Brain pericyte (primary cell): ENCODE data around the gene TWIST2.

Experiments used
- DNase-seq: peaks from one replicate; pipeline ENCODE4 v3.0.0-alpha.2; 2012; ENCODE audit warnings: low read depth, low spot score

The TWIST2 gene

DNA sequence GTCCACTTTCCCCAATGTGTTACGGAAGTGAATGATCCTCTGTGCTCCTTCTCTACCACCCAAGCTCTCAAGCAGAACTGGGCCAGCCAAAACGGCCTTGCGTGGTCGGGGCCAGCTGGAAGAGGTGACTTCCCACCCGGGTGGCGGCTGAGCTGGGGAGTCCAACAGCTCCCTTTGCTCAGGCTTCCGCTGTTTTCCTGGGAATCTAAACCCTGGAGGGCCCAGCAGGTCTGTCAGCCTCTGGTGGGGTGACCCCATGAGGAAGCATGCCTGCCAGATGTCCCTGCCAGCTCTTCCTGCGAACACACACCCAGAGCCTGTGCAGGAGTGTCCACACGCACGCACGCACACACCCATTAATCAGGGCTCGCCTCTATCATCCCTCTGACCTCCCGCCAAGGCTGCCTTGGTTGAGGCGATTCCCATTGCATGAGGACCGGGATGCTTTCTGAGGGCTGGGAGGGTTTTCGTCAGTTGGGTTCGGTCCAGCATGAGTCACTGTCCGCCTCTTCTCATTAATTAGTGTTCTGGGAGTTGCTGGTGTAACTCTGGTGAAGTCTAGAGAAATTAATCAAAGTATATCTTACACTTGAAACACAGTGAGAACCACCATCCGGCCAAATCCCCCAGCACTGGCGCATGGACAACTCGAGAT lies 90.6 kb downstream of the TWIST2 start:
- DNase-seq, result no peak

DNA sequence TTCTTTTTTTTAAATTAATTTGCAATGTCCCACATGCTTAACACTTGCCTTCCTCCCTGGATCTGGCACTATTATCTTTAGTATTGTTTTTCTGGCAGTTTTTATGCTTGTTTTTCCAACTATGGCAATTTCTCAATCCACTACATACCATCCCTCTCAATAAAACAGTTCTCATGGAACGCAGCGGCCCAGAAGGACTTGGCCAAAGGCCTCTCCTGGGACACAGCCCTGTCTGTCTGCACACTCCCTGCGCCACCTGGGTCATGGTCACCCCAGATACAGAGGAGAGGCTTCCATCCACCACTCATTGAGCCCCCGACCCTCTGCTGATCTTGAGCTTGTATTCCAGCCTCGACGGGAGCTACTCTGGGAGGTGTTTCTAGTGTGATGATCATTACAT lies 91.2 kb downstream of the TWIST2 start:
- no peak for DNase-seq

DNA sequence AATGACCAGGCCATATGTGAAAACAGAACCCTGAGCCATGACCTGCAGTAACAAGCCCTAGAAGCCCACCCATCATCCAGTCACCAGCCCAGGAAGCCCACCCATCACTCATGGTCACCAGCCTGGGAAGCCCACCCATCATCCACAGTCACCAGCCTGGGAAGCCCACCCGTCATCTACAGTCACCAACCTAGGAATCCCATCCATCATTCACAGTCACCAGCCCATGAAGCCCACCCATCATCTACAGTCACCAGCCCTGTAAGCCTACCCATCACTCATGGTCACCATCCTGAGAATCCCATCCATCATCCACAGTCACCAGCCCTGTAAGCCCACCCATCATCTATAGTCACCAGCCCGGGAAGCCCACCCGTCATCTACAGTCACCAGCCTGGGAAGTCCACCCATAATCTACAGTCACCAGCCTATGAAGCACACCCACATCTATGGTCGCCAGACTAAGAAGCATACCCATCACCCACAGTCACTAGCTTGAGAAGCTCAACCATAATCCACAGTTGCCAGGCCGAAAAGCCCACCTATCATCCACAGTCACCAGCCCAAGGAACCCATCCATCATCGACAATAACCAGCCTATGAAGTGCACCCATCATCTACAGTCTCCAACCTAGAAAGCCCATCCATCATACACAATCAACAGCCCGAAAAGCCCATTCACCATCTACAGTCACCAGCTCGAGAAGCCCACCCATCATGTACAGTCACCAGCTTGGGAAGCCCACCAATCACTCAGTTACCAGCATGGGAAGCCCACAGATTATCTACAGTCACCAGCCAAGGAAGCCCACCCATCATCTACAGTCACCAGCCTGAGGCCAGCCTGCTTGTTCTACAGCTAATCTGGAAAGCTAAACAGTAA lies 91.9 kb downstream of the TWIST2 start:
- no peak for DNase-seq

DNA sequence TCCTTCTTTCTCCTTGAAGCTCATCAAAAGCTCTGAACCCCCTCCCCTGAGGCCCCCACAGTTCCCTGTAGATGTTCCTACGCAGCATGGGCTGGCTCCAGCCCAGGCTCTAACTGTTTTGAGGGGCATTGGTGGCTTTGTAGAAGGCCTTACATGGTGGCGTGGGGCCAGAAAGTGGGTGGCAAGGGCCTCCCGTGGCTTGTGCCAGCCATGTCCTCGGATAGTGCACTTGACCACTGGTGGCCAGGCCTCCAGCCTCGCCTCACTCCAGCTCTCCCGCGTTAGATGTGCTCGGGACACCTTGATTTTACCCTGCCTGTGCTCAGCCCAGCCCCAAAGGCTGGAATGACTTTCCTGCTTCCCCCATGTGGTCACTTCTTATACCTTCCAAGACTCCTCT lies 92.9 kb downstream of the TWIST2 start:
- no peak for DNase-seq

- DNase-seq, result no peak
Measured at GRCh38 chr2:238941262-238941792, 93.4 kb downstream of the TWIST2 start.

DNA sequence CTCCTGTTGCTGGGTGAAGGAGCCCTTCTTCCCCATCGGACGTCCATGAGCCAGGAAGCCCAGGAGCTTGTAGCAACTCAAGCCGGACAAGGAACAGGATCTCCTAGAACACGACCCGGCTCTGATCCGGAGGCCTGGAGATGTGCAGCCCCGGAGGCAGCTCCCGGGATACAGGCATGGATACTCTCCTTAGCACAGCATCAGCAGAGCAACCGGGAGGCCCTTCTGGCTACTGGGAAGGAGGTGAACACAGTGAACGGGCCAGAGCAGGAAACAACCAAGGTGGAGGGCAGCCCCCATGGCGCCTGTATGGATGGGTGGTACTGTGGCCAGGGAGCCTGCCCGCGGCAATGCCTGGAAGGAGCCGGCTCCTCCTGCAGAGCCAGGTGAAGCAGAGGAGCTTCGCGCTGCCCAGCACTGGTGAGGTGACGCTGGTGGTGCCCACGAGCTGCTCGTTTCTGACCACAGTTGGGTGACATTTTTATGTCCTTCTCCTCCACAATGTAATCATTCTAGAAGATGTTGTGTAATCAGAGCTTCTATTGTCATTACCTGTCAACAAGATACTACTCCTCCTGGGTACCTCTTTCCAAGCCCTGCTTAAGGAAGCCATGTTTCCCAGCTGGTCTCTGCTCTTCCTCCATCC lies 94.3 kb downstream of the TWIST2 start:
- no peak for DNase-seq

DNA sequence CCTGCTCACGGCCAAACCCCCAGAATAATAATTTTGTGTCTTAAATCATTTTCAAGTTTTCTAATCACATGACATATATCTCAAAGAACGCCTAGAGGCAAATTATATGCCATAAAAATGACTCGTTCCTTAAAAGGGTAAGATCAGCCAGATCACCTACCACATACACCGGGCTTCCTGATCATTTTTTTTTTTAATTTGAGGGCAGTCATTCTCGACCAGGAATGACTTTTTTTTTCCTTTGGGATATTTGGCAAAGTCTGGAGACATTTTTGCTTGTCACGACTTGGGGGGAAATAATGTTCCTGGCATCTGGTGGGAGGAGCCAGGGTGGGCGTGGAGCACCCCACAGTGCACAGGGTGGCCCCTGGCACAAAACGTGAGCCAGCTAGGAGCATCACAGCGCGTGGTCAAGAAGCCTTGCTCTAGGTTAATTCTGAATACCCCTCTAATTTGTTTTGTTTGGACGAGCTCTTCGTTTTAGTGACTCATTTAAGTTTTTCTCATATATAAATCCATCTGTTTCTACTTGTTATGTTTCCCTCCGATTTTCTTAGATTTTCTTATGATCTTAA lies 94.9 kb downstream of the TWIST2 start:
- DNase-seq, result no peak

- DNase-seq, result no peak
Measured at GRCh38 chr2:238943338-238944067, 95.6 kb downstream of the TWIST2 start.

DNA sequence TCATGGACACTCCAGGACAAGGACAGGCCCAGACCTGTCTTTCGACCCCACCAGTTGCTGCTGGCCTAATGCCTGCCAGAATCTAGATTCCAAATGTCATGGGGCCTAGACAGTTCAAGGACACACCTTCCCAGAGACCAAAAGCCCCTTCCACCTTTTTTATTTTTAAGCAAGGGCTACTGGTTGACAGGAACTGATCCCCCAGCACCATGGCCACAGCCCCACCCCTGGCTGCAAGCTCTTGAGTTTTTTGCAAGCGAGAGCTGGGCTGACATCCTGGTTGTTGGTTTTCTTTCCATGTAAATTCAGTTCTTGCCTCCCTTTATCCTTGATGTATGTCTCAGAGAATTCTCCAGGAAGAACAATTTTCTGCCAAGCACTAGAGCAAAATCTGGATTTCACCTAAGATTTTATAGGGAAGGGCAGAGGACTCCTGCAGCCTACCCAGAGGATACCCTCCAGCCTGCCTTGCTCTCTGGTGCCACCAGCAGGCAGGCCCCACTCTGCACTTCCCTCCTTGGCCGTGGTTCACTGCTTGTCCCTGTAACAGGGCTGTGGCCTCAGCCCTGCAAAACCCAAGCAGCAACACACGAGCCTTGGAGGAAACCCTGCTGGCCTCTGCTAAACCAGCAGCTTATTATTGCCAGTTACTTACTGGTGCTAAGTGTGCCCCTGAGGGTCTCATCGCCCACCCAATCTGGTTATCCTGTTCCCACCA lies 97.7 kb downstream of the TWIST2 start:
- DNase-seq, result no peak

- DNase-seq, result no peak
Measured at GRCh38 chr2:238946318-238947242, 98.7 kb downstream of the TWIST2 start.

DNA sequence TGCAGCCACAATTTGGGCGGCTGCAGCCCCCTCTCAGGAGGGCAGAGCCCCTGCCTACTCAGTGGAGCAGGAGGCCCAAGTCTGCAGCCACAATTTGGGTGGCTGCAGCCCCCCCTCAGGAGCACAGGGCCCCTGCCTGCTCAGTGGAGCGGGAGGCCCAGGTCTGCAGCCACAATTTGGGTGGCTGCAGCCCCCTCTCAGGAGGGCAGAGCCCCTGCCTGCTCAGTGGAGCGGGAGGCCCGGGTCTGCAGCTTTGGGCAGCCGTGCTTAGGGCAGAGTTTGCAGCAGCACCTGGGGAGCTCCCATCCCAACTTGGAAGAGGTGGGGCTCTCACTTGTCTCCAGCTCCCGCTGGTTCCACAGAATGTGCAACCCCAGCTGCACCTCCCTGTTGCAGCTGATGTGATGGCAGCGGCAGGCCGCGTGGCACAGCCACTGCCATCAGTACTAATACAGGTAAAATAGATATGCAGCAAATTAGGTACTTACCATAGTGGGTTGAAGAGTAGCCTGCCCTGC lies 99.4 kb downstream of the TWIST2 start:
- no peak for DNase-seq

GRCh38 chr2:238947920-238948710 lies 100.2 kb downstream of the TWIST2 start:
- DNase-seq, result no peak

- no peak for DNase-seq
Measured at GRCh38 chr2:238948765-238949641, 101.1 kb downstream of the TWIST2 start.

GRCh38 chr2:238949710-238950345 lies 101.9 kb downstream of the TWIST2 start:
- no peak for DNase-seq

- DNase-seq, result no peak
Measured at GRCh38 chr2:238950551-238950950, 102.7 kb downstream of the TWIST2 start.

- no peak for DNase-seq
Measured at GRCh38 chr2:238952261-238952919, 104.5 kb downstream of the TWIST2 start.
